Measurements from ENCODE around the gene ZNF148. TPM values are rescaled to one million over a fixed set of nuclear protein-coding genes. Genes with fewer than 3 reads are reported as not detected.

Gene ZNF148
- polyA plus RNA-seq, 3 donors, result 6.5 to 48.4 (median 34.1) TPM

- no peak overlapping the region for H3K4me3 Mint-ChIP-seq
- H3K27ac ChIP-seq (ENCODE audit: low read depth in 1 of 2, low read length in 2 of 2), result no peak overlapping the region
These were observed 72.2 kb downstream of the ZNF148 start for GRCh38 chr3:125302932-125303331.

GRCh38 chr3:125300416-125300815 is 74.7 kb downstream of the ZNF148 start:
- Mint-ChIP-seq H3K4me3 (no peak overlapping the region), H3K27ac (no peak overlapping the region), H3K4me1 (no peaks in the 10 kb centered on the region), H3K9me3 (no peaks in the 10 kb centered on the region), H3K27me3 (ENCODE audit: low read depth in 3 of 3) (no peaks in the 10 kb centered on the region), H3K36me3 (peaks cover 18 to 25% of the 10 kb centered on the region in 2 donors)
- Histone ChIP-seq H3K27ac (ENCODE audit: low read depth in 1 of 2, low read length in 2 of 2) (no peak overlapping the region), H3K4me1 (ENCODE audit: control insufficient read depth in 1 of 2, insufficient read depth in 2 of 2, low read length in 2 of 2) (no peaks in the 10 kb centered on the region), H3K9ac (ENCODE audit: insufficient read depth, low read length, poor library complexity, severe bottlenecking) (no peak overlapping the region), H3K79me2 (ENCODE audit: insufficient read depth, low read length) (peaks cover 74% of the 10 kb centered on the region), H2AFZ (ENCODE audit: insufficient read depth, low read depth, low read length, poor library complexity, severe bottlenecking) (no peak overlapping the region), H4K20me1 (ENCODE audit: insufficient read depth, low read length) (peaks cover 93% of the 10 kb centered on the region), H3K27me3 (ENCODE audit: control insufficient read depth in 2 of 2, insufficient read depth in 2 of 2, low read length in 2 of 2) (no peaks in the 10 kb centered on the region), H3K4me2 (replicated peaks; ENCODE audit: extremely low read depth, low read length, poor library complexity, severe bottlenecking) (no peak overlapping the region), H3K4me3 (replicated peaks in 1 of 3; ENCODE audit: low read depth in 2 of 3, low read length in 3 of 3) (no peak overlapping the region), H3K36me3 (replicated peaks in 1 of 2; ENCODE audit: control insufficient read depth in 1 of 2, insufficient read depth in 2 of 2, low read length in 2 of 2) (peaks cover 5 to 31% of the 10 kb centered on the region in 2 donors), H3K9me3 (replicated peaks in 1 of 2; ENCODE audit: control insufficient read depth in 1 of 2, insufficient read depth in 1 of 2, low read length in 2 of 2) (no peaks in the 10 kb centered on the region)
- no peak for DNase-seq
- no peak for TF ChIP-seq CTCF (IDR thresholded peaks at IDR 0.05)
- WGBS (ENCODE audit: insufficient coverage), result no CpG with 5 or more reads among the region's 3 CpGs
- intact Hi-C loops (cut with micrococcal nuclease), result no loop called here

More at GRCh38 chr3:125302932-125303331, 72.2 kb downstream of the ZNF148 start:
- Histone ChIP-seq H3K4me1 (ENCODE audit: control insufficient read depth in 1 of 2, insufficient read depth in 2 of 2, low read length in 2 of 2) (no peaks in the 10 kb centered on the region), H3K4me2 (replicated peaks; ENCODE audit: extremely low read depth, low read length, poor library complexity, severe bottlenecking) (no peak overlapping the region), H4K20me1 (ENCODE audit: insufficient read depth, low read length) (peaks cover 96% of the 10 kb centered on the region), H3K79me2 (ENCODE audit: insufficient read depth, low read length) (peaks cover 86% of the 10 kb centered on the region), H3K4me3 (replicated peaks in 1 of 3; ENCODE audit: low read depth in 2 of 3, low read length in 3 of 3) (no peak overlapping the region), H3K36me3 (replicated peaks in 1 of 2; ENCODE audit: control insufficient read depth in 1 of 2, insufficient read depth in 2 of 2, low read length in 2 of 2) (peaks cover 8 to 51% of the 10 kb centered on the region in 2 donors), H3K27me3 (ENCODE audit: control insufficient read depth in 2 of 2, insufficient read depth in 2 of 2, low read length in 2 of 2) (no peaks in the 10 kb centered on the region), H2AFZ (ENCODE audit: insufficient read depth, low read depth, low read length, poor library complexity, severe bottlenecking) (no peak overlapping the region), H3K9me3 (replicated peaks in 1 of 2; ENCODE audit: control insufficient read depth in 1 of 2, insufficient read depth in 1 of 2, low read length in 2 of 2) (no peaks in the 10 kb centered on the region), H3K9ac (ENCODE audit: insufficient read depth, low read length, poor library complexity, severe bottlenecking) (no peak overlapping the region)
- Mint-ChIP-seq H3K36me3 (peaks cover 23 to 35% of the 10 kb centered on the region in 2 donors), H3K27ac (peak overlapping the region in 1 of 7 donors; percentile 12), H3K4me1 (no peaks in the 10 kb centered on the region), H3K9me3 (no peaks in the 10 kb centered on the region), H3K27me3 (ENCODE audit: low read depth in 3 of 3) (no peaks in the 10 kb centered on the region)
- no peak for TF ChIP-seq CTCF (IDR thresholded peaks at IDR 0.05)
- intact Hi-C loops (cut with micrococcal nuclease), result no loop called here
- whole genome bisulfite sequencing (ENCODE audit: insufficient coverage), result 100% methylated on average over 1 of the region's 3 CpGs
- DNase-seq, result no peak
